COR-L47 (cell line): ENCODE results near the gene SPON1.

ENCODE experiments used
- DNase-seq: peaks from one replicate; lab custom pipeline; 2025; lab: John Stamatoyannopoulos, UW

Gene SPON1

GRCh38 chr11:13944016-13944415, 18.5 kb upstream of the SPON1 start:
- DNase-seq: no peak

DNA sequence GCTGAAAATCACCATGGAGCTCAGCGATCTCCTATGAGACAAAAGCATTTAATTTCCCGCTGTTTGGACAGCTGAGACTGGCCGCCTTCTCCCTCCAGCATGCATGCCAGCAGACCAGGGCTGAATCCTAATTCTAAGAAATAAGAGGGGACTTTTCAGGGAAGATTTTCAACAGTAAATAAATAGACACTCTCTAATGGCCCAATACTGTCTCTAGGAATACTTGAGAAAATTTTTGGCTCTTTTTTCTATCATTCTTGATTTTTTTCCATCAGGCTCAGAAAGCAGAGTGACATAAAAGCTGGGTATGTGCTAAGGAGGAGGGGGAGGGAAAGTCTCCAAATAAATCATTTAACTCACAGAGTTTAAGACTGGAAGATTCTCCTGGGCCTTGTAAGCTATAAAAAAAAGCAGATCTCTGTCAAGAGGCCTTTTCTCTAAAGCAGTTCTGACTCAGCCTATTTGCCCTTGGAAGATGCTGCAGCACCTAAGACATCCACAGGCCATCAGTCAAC, 17.6 kb upstream of the SPON1 start:
- DNase-seq: peak; percentile 15

- no peak for DNase-seq
These were observed 15.1 kb upstream of the SPON1 start for GRCh38 chr11:13947379-13947778.

GRCh38 chr11:13949876-13950275, 12.6 kb upstream of the SPON1 start:
- DNase-seq: no peak

DNA sequence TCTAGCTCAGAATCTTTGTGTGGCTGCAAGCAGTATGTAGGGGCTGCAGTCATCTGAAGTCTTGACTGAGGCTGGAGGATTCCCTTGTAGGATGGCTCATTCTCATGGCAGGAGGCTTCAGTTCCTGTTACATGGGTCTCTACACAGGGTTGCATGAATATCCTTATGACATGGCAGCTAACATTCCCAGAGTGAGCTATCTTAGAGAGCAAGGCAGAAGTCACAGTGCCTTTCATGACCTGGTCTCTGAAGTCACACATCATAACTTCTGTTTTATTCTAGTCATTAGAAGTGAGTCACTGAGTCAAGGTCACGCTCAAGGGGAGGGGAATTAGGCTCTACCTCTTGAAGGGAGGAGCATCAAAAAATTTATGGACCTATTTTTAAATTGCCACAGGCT, 10.3 kb upstream of the SPON1 start:
- DNase-seq: no peak

- no peak for DNase-seq
These were observed 9.9 kb upstream of the SPON1 start for GRCh38 chr11:13952668-13953067.

DNA sequence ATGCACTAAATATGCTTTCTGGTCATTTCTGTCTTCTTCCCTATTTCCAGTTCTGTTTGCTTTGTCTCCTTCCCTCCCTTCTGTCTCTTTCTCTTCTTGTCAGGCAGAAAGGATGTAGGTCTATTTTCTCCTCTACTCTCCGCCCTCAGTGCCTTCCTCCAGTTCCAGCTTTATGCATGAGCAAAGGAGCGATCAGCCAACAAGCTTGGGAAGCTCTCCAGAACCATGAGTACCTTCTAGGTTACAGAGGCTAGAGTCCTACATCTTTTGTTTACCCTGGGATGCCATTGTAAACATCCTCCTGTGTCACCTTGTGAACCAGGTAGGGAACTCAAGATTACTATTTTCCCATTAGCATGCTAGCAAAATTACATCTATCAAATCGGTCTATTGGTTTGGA, 7.9 kb upstream of the SPON1 start:
- no peak for DNase-seq

DNA sequence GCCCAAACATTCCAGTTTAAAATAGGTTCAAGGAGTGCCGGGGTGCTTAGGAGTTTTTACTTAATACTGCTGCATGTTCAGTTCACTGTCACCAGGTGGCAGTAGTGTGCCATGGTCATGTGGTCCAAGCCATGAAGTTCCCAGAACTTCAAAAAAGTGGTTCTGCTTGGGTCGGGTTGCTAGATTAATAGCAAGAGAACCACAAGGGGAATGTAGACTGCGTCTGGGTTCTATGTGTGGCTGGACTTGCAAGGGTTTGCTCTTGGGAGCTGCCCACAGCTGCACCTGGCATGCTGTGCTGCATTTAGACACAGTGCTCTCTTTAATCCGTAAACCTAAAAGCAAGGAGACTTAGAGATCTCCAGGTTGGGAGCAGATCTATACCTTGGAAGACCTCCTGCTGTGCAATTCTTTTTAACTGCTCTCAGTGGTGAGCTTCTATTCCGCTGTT, 6.5 kb upstream of the SPON1 start:
- DNase-seq: peak; percentile 24

GRCh38 chr11:13956988-13957387, 5.5 kb upstream of the SPON1 start:
- DNase-seq: no peak

- no peak for DNase-seq
These were observed 3.7 kb upstream of the SPON1 start for GRCh38 chr11:13958641-13959400.

GRCh38 chr11:13962198-13962561, 343 bp upstream of the SPON1 start:
- DNase-seq: no peak

DNA sequence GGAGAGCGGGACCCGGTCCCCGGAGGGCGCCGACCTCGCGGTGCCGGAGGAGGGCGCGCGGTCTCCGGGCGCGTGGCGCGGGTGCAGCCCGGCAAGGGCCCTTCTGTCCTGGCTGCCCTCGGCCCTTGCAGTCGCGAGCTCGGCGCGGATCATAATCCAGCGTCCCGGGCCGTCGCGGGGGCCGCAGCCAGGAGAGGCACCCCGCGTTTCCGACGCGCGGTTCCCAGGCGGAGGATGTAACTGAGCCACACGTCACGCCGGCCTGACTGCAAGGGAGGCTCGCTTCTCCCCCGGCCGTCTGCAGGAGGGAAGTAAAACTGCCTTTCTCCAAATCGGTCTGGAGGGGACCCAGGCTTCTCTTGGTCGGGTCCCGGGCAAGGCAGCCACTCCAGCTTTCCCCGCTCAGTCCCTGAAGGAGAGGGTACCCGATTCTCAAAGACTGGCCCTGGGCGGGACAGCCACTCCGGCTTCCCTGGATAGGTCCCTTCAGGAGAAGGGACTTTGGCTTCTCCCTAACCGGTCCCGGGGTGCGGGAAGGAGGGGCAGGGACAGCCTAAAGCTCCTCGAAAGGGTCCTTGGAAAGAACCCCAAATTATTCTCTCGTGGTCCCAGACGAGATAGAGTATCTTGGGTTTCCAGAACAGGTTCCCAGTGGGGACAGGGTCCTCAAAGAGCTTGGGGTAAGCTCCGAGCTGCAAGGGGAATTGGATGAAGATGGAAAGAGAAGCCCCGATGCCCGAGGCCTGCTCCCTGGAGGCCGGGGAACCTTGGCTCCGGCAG, 836 bp downstream of the SPON1 start:
- peak; percentile 24 for DNase-seq

DNA sequence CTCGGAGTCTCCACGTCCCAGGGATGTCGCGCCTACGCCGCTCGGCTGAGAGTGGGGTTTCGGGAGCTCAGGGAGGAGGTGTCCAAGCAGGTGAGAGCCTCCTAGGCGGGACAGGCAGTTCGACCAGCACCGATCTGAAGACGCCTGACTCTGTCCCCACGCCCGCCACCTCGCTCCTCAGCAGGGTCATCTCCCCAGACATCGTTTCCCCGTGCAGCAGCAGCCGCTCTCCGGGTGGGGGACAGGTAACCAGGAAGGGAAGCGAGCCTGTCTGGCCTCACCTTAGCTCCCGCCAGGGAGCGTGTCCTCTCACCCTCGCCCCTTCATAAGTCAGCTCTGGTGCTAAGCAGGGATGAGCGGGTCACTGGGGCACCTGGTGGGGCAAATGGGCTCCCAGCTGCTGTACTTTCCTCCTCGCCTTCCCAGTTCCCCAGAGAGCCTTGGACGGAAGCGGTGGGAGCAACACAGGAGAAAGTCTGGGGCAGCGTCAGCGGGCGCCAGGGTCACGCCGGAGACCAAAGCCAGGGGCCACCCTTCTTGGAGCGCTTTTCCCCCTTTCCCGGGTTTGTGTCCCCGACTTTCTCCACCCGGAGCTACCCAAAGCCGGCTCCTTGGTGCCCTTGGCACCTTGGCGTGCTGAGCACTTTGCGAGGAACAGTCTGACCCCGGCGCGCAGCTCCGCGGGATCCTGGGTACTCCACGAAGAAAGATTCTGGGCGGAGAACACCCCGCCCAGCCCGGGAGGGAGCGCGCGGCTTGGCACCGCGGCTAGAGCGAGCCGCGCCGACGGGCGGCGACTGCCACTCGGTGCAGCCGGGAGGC, 1.6 kb downstream of the SPON1 start:
- peak; percentile 27 for DNase-seq

- no peak for DNase-seq
These were observed 2.2 kb downstream of the SPON1 start for GRCh38 chr11:13964771-13965074.

GRCh38 chr11:13965337-13965736, 2.8 kb downstream of the SPON1 start:
- no peak for DNase-seq

GRCh38 chr11:13966013-13966412, 3.5 kb downstream of the SPON1 start:
- DNase-seq: no peak

DNA sequence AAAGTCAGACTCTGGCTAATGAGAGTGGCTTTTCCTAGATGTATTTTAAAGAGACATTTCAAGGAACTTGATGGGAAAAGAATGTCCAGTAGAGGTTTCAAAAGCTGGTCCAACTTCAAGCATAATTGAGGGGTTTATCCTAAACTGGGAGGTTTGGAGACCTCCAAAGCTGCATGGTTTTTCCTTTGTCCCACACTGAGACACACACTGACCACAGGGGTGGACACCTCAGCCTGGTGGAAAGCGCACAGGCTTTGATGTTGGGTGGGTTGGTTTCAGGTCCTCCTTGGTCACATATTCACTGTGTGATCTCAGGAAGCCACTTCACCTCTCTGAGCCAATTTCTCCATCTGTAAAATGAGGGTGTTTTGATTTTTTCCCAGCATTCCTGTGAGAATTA, 4.0 kb downstream of the SPON1 start:
- no peak for DNase-seq

DNA sequence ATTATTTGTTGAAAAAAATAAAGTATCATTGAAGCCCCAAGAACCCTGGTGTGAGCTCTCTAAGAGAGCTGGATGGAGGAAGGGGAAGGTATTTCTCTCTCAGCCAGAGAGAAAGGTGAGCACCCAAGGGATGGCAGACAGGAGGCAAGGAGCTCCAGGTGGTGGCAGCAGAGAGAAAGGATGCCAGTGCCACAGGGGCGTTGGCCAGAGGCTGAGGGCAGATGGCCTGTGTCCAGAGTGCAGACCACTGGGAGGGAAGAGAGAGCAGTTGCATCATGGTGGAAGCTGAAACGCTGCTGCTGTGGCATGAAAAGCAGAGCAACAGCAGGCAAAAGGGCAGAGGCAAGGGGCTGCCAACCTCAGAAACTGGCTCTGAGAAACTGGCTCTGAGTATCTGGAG, 8.5 kb downstream of the SPON1 start:
- peak; percentile 39 for DNase-seq

DNA sequence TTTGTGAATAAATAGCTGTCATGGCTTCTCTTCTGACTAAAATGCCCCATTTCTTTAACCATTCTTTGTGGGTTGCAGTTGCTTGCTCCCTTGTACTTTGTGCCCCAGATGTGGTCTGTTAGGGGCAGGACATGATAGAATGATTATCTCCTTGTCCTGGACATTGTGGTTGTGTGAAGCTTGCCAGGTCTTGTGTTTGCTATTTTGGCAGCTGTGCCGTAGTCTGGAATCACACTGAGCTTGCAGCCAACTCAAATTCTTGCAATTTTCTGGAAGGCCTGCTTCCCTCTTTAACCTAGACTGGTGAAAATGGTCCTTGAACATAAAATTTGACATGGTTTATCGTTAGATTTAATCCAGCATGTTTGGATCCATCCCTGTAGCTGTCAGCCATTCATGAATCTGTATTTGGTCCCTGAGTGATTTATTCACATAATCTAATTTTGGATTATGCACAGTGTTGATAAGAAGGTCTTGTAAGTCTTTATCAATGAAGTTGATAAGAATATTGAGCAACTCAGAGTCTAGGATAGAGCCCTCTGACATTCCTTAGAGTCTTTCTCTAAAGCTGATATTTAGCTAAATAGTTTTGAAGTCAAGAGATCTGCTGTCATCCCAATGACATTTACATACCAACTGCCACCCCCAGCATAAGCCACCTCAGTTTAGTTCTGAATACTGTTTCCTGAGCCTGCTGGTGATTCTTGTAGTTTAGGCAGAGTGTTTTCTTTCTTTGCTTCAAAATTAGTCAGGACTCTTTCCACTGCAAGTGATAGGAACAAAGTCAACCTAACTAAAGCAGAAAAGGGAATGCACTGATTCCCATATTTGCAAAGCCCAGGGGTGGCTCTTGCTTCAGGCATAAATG, 9.8 kb downstream of the SPON1 start:
- no peak for DNase-seq

GRCh38 chr11:13972944-13973343, 10.4 kb downstream of the SPON1 start:
- DNase-seq: no peak

DNA sequence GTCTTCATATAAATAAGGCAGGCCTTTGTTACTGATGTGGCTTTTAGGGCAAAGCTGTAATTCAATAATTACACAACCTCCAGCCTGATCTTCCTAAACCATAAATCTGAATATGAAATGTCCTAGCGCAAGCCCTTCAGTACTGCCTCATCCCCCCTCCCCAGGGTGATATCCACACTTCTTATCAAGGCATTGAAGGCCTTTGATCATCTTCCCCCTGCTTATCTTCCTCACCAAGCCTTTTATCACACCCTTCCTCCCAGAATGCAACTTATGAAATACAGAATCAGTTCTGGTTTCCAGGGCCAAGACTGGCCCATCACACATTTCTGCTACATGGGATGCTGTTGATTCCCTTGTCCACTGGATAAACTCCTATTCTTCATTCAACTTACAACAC, 12.1 kb downstream of the SPON1 start:
- DNase-seq: no peak
